HG02763 (cell line): ENCODE data around the gene ACADM.
"Not testable (repeated sequence)": the region's sequence is repeated elsewhere in the genome, so short reads cannot be mapped to it uniquely, and the experiment has no call there.

ENCODE experiments used
- ATAC-seq: cut with Tn5 transposase; IDR thresholded peaks from one replicate; pipeline ENCODE4 v1.9.1; 2021; ENCODE audit warnings: mild to moderate bottlenecking, moderate library complexity; ENCODE audit not compliant: unreplicated experiment

Gene ACADM

GRCh38 chr1:75733661-75734060 is 9.2 kb downstream of the ACADM start:
- no peak for ATAC-seq

- no peak for ATAC-seq
These were observed 11.5 kb downstream of the ACADM start for GRCh38 chr1:75736016-75736415.

- ATAC-seq: no peak
These were observed 17.6 kb downstream of the ACADM start for GRCh38 chr1:75742047-75742625.

GRCh38 chr1:75745276-75745675 is 20.8 kb downstream of the ACADM start:
- peak; percentile 72 for ATAC-seq

- not testable (repeated sequence) for ATAC-seq
These were observed 32.7 kb downstream of the ACADM start for GRCh38 chr1:75757210-75757609.

- not testable (repeated sequence) for ATAC-seq
These were observed 34.0 kb downstream of the ACADM start for GRCh38 chr1:75758543-75758942.

GRCh38 chr1:75764057-75764655 is 39.6 kb downstream of the ACADM start:
- no peak for ATAC-seq

- ATAC-seq: no peak
These were observed 41.3 kb downstream of the ACADM start for GRCh38 chr1:75765697-75766355.

- no peak for ATAC-seq
These were observed 43.5 kb downstream of the ACADM start for GRCh38 chr1:75768016-75768415.

- no peak for ATAC-seq
These were observed 46.3 kb downstream of the ACADM start for GRCh38 chr1:75770761-75771160.

GRCh38 chr1:75771978-75772377 is 47.5 kb downstream of the ACADM start:
- ATAC-seq: no peak

GRCh38 chr1:75777812-75778211 is 53.3 kb downstream of the ACADM start:
- ATAC-seq: not testable (repeated sequence)

- ATAC-seq: not testable (repeated sequence)
These were observed 54.2 kb downstream of the ACADM start for GRCh38 chr1:75778694-75779093.

- not testable (repeated sequence) for ATAC-seq
These were observed 55.7 kb downstream of the ACADM start for GRCh38 chr1:75780183-75780582.

- ATAC-seq: not testable (repeated sequence)
These were observed 59.4 kb downstream of the ACADM start for GRCh38 chr1:75783920-75784319.

GRCh38 chr1:75785320-75785982 is 60.9 kb downstream of the ACADM start:
- ATAC-seq: peak; percentile 15

- ATAC-seq: peak; percentile 75
These were observed 61.7 kb downstream of the ACADM start, which contains the start of gene RABGGTB for GRCh38 chr1:75785983-75786853. Gene RABGGTB, plus strand, starts transcription at chr1:75786256. Its CDS starts 16 bp downstream, at chr1:75786272.

GRCh38 chr1:75786901-75787493 is 62.5 kb downstream of the ACADM start:
- ATAC-seq: no peak

GRCh38 chr1:75787524-75787923 is 63.0 kb downstream of the ACADM start:
- ATAC-seq: no peak

- ATAC-seq: no peak
These were observed 65.5 kb downstream of the ACADM start for GRCh38 chr1:75789988-75790387.
